ENCODE results near the gene HACD2.

GRCh38 chr3:123520656-123521055 is 64.2 kb downstream of the HACD2 start:
- TF ChIP-seq, protein P1, sequence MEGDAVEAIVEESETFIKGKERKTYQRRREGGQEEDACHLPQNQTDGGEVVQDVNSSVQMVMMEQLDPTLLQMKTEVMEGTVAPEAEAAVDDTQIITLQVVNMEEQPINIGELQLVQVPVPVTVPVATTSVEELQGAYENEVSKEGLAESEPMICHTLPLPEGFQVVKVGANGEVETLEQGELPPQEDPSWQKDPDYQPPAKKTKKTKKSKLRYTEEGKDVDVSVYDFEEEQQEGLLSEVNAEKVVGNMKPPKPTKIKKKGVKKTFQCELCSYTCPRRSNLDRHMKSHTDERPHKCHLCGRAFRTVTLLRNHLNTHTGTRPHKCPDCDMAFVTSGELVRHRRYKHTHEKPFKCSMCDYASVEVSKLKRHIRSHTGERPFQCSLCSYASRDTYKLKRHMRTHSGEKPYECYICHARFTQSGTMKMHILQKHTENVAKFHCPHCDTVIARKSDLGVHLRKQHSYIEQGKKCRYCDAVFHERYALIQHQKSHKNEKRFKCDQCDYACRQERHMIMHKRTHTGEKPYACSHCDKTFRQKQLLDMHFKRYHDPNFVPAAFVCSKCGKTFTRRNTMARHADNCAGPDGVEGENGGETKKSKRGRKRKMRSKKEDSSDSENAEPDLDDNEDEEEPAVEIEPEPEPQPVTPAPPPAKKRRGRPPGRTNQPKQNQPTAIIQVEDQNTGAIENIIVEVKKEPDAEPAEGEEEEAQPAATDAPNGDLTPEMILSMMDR (conservative IDR thresholded peaks at IDR 0.05; ENCODE audit: low read depth, low read length) = no peak
- TF ChIP-seq EZH2 (IDR thresholded peaks at IDR 0.05; ENCODE audit: low read length, unreplicated experiment) = no peak
